Naive thymus-derived CD4-positive, alpha-beta T cell (primary cell): ENCODE data around the gene FGF2. TPM values are rescaled to one million over a fixed set of nuclear protein-coding genes. Genes with fewer than 3 reads are reported as not detected.
"Not testable (repeated sequence)": the region's sequence is repeated elsewhere in the genome, so short reads cannot be mapped to it uniquely, and the experiment has no call there.

Experiments
- ATAC-seq: fragments of 150-1000 bp; cut with Tn5 transposase; 2 replicates; pipeline ENCODE4 v1.10.0; 2021; ENCODE audit warnings: mild to moderate bottlenecking, moderate library complexity
- CTCF ChIA-PET: fragments of 350-600 bp; sonication (Branson Sonifier 250); formaldehyde crosslinking; loops from one replicate; lab custom pipeline; 2021; ENCODE audit warnings: antibody characterized with exemption; lab: Charles Lee
- POLR2A ChIA-PET: fragments of 350-600 bp; sonication (Branson Sonifier 250); formaldehyde crosslinking; loops from one replicate; lab custom pipeline; 2021; ENCODE audit warnings: antibody characterized with exemption, inconsistent platforms; lab: Charles Lee
- DNase-seq, 9 donors: peaks; one replicate each; pipeline versions ENCODE4 v3.0.0 to v3.0.0-alpha.2; 2020 to 2022; ENCODE audit warnings: mixed read lengths in 1 of 9
- H3K27ac ChIP-seq: one replicate; pipeline ENCODE4 v1.7.0; 2013; ENCODE audit warnings: mild to moderate bottlenecking, low read depth, low read length, moderate library complexity
- H3K27me3 ChIP-seq, 2 donors: one replicate each; pipeline ENCODE4 v1.7.0; 2013; ENCODE audit warnings: low read length in 2 of 2, mild to moderate bottlenecking in 2 of 2, moderate library complexity in 2 of 2; ENCODE audit not compliant: control insufficient read depth in 2 of 2, insufficient read depth in 2 of 2
- H3K36me3 ChIP-seq, 3 experiments: 1 replicate in 2 of 3; 2 replicates in 1 of 3; pipeline ENCODE4 v1.7.0; 2013; ENCODE audit warnings: low read length in 3 of 3, mild to moderate bottlenecking in 3 of 3, moderate library complexity in 1 of 3; ENCODE audit not compliant: insufficient read depth in 3 of 3, control insufficient read depth in 2 of 3
- H3K4me1 ChIP-seq, 2 donors: one replicate each; pipeline ENCODE4 v1.7.0; 2013; ENCODE audit warnings: low read length in 2 of 2, mild to moderate bottlenecking in 2 of 2, moderate library complexity in 1 of 2; ENCODE audit not compliant: control insufficient read depth in 2 of 2, insufficient read depth in 2 of 2
- H3K4me3 ChIP-seq: 2 replicates; pipeline ENCODE4 v1.7.0; 2013; ENCODE audit warnings: mild to moderate bottlenecking, low read length
- H3K9me3 ChIP-seq, 3 experiments: 1 replicate in 2 of 3; 2 replicates in 1 of 3; pipeline ENCODE4 v1.7.0; 2013; ENCODE audit warnings: low read length in 3 of 3; ENCODE audit not compliant: control insufficient read depth in 2 of 3
- H3K27ac Mint-ChIP-seq, 9 donors: one replicate each; pipeline ENCODE4 v1.8.0; 2020 to 2022; ENCODE audit warnings: mixed read lengths in 9 of 9, mild to moderate bottlenecking in 8 of 9, moderate library complexity in 5 of 9, inconsistent platforms in 2 of 9
- H3K27me3 Mint-ChIP-seq, 5 donors: one replicate each; pipeline ENCODE4 v1.8.0; 2021 to 2022; ENCODE audit warnings: mixed read lengths in 5 of 5, mild to moderate bottlenecking in 1 of 5
- H3K36me3 Mint-ChIP-seq, 5 donors: one replicate each; pipeline ENCODE4 v1.8.0; 2020 to 2022; ENCODE audit warnings: mixed read lengths in 5 of 5, mild to moderate bottlenecking in 3 of 5, inconsistent platforms in 1 of 5
- H3K4me1 Mint-ChIP-seq, 7 donors: one replicate each; pipeline ENCODE4 v1.8.0; 2020 to 2022; ENCODE audit warnings: mixed read lengths in 7 of 7, mild to moderate bottlenecking in 3 of 7, inconsistent platforms in 1 of 7
- H3K4me3 Mint-ChIP-seq, 10 donors: one replicate each; pipeline ENCODE4 v1.8.0; 2020 to 2022; ENCODE audit warnings: mild to moderate bottlenecking in 10 of 10, mixed read lengths in 10 of 10, moderate library complexity in 6 of 10, inconsistent platforms in 2 of 10
- H3K9me3 Mint-ChIP-seq, 11 donors: one replicate each; pipeline ENCODE4 v1.8.0; 2020 to 2022; ENCODE audit warnings: mixed read lengths in 11 of 11, mild to moderate bottlenecking in 4 of 11, inconsistent platforms in 1 of 11, moderate library complexity in 1 of 11
- intact Hi-C, 2 donors: fragments of 100-400 bp; cut with micrococcal nuclease; formaldehyde crosslinking; loops; one replicate each; pipeline ENCODE4 v1.15.1; 2023
- polyA plus RNA-seq, 2 donors: library from polyadenylated mRNA; unstranded; fragments of 300-500 nt; fragmentation: Illumina TruSeq; gene quantifications; one replicate each; pipeline ENCODE4 v1.2.3, GENCODE V29; 2021
- total RNA-seq, 6 experiments: library from RNA in 5 of 6; stranded (reverse) in 5 of 6; gene quantifications; 1 replicate in 5 of 6; 2 replicates in 1 of 6; pipeline ENCODE4 v1.2.3 and lab custom pipeline; 2021 to 2026

Gene FGF2
- total and polyA plus RNA-seq, 7 experiments from 2014 or later: 0.51 TPM; not detected in 6

DNA sequence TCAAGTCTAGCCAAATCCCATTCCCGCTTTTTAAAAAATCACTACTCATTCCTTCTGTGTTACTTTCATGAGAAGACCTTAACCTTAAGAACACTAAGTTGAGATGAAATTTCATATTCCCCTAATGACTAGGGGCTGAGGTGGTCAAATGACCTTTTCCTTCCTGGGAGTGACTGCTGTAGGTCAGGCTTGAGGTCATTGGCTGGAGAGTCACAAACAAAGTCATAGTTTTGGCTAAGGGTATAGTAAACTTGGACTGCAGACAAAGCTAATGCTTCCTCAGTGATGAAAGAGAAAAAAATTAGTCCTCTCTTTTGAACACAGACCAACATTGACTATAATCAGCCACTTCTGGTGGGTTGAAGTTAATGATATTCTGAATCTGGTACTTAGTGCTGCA lies 16.0 kb upstream of the FGF2 start:
- no peak overlapping the region for H3K4me3 Mint-ChIP-seq
- POLR2A ChIA-PET: no interaction called here
- H3K9me3 Mint-ChIP-seq: peaks cover 0 to 13% (median 4%) of the 10 kb centered on the region in 11 donors
- ATAC-seq (no peak), DNase-seq (no peak)
- CTCF ChIA-PET: no interaction called here
- peaks cover 0 to 5% (median 0%) of the 10 kb centered on the region in 5 donors for H3K36me3 Mint-ChIP-seq
- Histone ChIP-seq H3K27ac (no peak overlapping the region), H3K36me3 (no peaks in the 10 kb centered on the region), H3K27me3 (no peaks in the 10 kb centered on the region), H3K4me3 (no peak overlapping the region), H3K4me1 (no peaks in the 10 kb centered on the region), H3K9me3 (no peaks in the 10 kb centered on the region)
- intact Hi-C loops: no loop called here
- H3K4me1 Mint-ChIP-seq: peaks cover 0 to 9% (median 0%) of the 10 kb centered on the region in 7 donors
- H3K27me3 Mint-ChIP-seq: peaks cover 0 to 10% (median 5%) of the 10 kb centered on the region in 5 donors
- H3K27ac Mint-ChIP-seq: no peak overlapping the region

- H3K27ac ChIP-seq, H3K27ac Mint-ChIP-seq, H3K36me3 Mint-ChIP-seq, H3K4me1 Mint-ChIP-seq, H3K27me3 ChIP-seq, H3K4me3 ChIP-seq, H3K4me1 ChIP-seq, H3K27me3 Mint-ChIP-seq, H3K4me3 Mint-ChIP-seq, CTCF ChIA-PET, H3K36me3 ChIP-seq, intact Hi-C loops, POLR2A ChIA-PET, DNase-seq, ATAC-seq, H3K9me3 ChIP-seq: not testable (repeated sequence)
- peaks cover 0 to 13% (median 4%) of the 10 kb centered on the region in 11 donors for H3K9me3 Mint-ChIP-seq
Observed at GRCh38 chr4:122811781-122812180, 14.8 kb upstream of the FGF2 start.

DNA sequence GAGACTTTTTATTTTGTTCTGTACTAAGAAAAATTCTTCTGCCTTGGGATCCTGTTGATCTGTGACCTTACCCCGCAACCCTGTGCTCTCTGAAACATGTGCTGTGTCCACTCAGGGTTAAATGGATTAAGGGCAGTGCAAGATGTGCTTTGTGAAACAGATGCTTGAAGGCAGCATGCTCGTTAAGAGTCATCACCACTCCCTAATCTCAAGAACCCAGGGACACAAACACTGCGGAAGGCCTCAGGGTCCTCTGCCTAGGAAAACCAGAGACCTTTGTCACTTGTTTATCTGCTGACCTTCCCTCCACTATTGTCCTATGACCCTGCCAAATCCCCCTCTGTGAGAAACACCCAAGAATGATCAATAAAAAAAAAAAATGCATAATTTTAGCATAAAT lies 13.8 kb upstream of the FGF2 start:
- H3K27me3 ChIP-seq, H3K27ac Mint-ChIP-seq, H3K36me3 ChIP-seq, POLR2A ChIA-PET, H3K4me1 Mint-ChIP-seq, CTCF ChIA-PET, DNase-seq, H3K4me3 ChIP-seq, H3K36me3 Mint-ChIP-seq, H3K9me3 ChIP-seq, H3K4me3 Mint-ChIP-seq, H3K4me1 ChIP-seq, H3K27ac ChIP-seq, ATAC-seq, intact Hi-C loops: not testable (repeated sequence)
- H3K9me3 Mint-ChIP-seq: peaks cover 0 to 13% (median 4%) of the 10 kb centered on the region in 11 donors
- peaks cover 0 to 13% (median 3%) of the 10 kb centered on the region in 5 donors for H3K27me3 Mint-ChIP-seq

- Histone ChIP-seq H3K9me3 (no peaks in the 10 kb centered on the region), H3K4me3 (no peak overlapping the region), H3K36me3 (no peaks in the 10 kb centered on the region), H3K27ac (no peak overlapping the region), H3K4me1 (no peaks in the 10 kb centered on the region), H3K27me3 (no peaks in the 10 kb centered on the region)
- Mint-ChIP-seq H3K36me3 (peaks cover 0 to 5% (median 0%) of the 10 kb centered on the region in 5 donors), H3K9me3 (peaks cover 0 to 13% (median 4%) of the 10 kb centered on the region in 11 donors), H3K4me3 (no peak overlapping the region), H3K27ac (no peak overlapping the region), H3K4me1 (peaks cover 0 to 6% (median 0%) of the 10 kb centered on the region in 7 donors), H3K27me3 (peaks cover 0 to 17% (median 4%) of the 10 kb centered on the region in 5 donors)
- intact Hi-C loops: no loop called here
- CTCF ChIA-PET: interaction anchor here (0.9 kb wide), 1 partner anchor 14 kb away, joined by 3 read pairs; no protein-coding TSS in a partner anchor
- ATAC-seq: no peak
- POLR2A ChIA-PET: no interaction called here
- DNase-seq: no peak
Observed at GRCh38 chr4:122814426-122814825, 12.2 kb upstream of the FGF2 start.

GRCh38 chr4:122815248-122815647 lies 11.4 kb upstream of the FGF2 start:
- Histone ChIP-seq H3K27ac (no peak overlapping the region), H3K4me3 (no peak overlapping the region), H3K27me3 (no peaks in the 10 kb centered on the region), H3K4me1 (no peaks in the 10 kb centered on the region), H3K9me3 (no peaks in the 10 kb centered on the region), H3K36me3 (no peaks in the 10 kb centered on the region)
- no peak overlapping the region for H3K4me3 Mint-ChIP-seq
- H3K27ac Mint-ChIP-seq: no peak overlapping the region
- peaks cover 0 to 5% (median 0%) of the 10 kb centered on the region in 5 donors for H3K36me3 Mint-ChIP-seq
- ATAC-seq (no peak), DNase-seq (no peak)
- ChIA-PET CTCF (interaction anchor here (0.9 kb wide), 1 partner anchor 13 kb away, joined by 3 read pairs; no protein-coding TSS in a partner anchor), POLR2A (interaction anchor here (0.6 kb wide), 1 partner anchor 16 kb away, joined by 5 read pairs; no protein-coding TSS in a partner anchor)
- H3K27me3 Mint-ChIP-seq: peaks cover 4 to 20% (median 9%) of the 10 kb centered on the region in 5 donors
- intact Hi-C loops: no loop called here
- peaks cover 0 to 13% (median 4%) of the 10 kb centered on the region in 11 donors for H3K9me3 Mint-ChIP-seq
- H3K4me1 Mint-ChIP-seq: peaks cover 0 to 6% (median 0%) of the 10 kb centered on the region in 7 donors

- H3K27me3 Mint-ChIP-seq: peaks cover 11 to 23% (median 16%) of the 10 kb centered on the region in 5 donors
- H3K27ac Mint-ChIP-seq: no peak overlapping the region
- POLR2A ChIA-PET: no interaction called here
Observed at GRCh38 chr4:122816476-122816875, 10.2 kb upstream of the FGF2 start.

More at GRCh38 chr4:122816476-122816875, 10.2 kb upstream of the FGF2 start:
- no peaks in the 10 kb centered on the region for H3K36me3 Mint-ChIP-seq
- Histone ChIP-seq H3K27ac (no peak overlapping the region), H3K27me3 (no peaks in the 10 kb centered on the region), H3K9me3 (no peaks in the 10 kb centered on the region), H3K36me3 (no peaks in the 10 kb centered on the region), H3K4me1 (no peaks in the 10 kb centered on the region), H3K4me3 (no peak overlapping the region)
- CTCF ChIA-PET: no interaction called here
- DNase-seq (no peak), ATAC-seq (no peak)
- H3K4me1 Mint-ChIP-seq: peaks cover 0 to 6% (median 0%) of the 10 kb centered on the region in 7 donors
- H3K9me3 Mint-ChIP-seq: peaks cover 0 to 5% (median 0%) of the 10 kb centered on the region in 11 donors
- no peak overlapping the region for H3K4me3 Mint-ChIP-seq
- intact Hi-C loops: no loop called here
